ENCODE data around the gene TK1. TPM values are rescaled to one million over a fixed set of nuclear protein-coding genes. Genes with fewer than 3 reads are reported as not detected.

Gene TK1
- total and polyA plus RNA-seq, 2 donors from 2014 or later, result 9.3 to 12.7 TPM

DNA sequence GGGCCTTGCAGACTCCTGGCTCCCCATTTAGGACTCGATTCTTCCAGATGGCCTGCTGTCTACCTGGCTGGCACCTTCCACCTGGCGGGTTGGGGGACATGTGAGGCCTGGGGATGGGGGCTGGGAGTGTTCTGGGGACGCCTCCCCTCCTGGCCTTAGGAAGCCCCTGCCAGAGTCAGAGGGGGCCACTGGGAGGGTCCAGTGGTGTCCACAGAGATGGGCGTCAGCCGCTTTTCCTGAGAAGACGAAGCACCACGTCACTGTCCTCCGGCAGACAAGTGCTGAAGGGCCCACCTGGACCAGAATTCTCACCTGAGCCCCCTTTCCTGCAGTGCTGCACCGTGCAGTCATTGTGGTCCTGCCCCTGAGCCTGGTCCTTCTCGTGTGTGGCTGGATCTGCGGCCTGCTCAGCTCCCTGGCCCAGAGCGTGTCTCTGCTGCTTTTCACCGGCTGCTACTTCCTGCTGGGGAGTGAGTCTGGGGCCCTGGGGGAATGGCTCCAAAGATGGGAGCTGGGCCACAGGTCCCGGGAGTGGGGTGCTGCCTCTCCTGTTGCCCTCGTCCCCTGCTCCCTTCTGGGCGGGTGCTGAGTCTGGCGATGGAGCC lies 47.5 kb upstream of the TK1 start:
- H3K27me3 ChIP-seq (ENCODE audit: control insufficient read depth, insufficient read depth, low read length), result peaks cover 2% of the 10 kb centered on the region

DNA sequence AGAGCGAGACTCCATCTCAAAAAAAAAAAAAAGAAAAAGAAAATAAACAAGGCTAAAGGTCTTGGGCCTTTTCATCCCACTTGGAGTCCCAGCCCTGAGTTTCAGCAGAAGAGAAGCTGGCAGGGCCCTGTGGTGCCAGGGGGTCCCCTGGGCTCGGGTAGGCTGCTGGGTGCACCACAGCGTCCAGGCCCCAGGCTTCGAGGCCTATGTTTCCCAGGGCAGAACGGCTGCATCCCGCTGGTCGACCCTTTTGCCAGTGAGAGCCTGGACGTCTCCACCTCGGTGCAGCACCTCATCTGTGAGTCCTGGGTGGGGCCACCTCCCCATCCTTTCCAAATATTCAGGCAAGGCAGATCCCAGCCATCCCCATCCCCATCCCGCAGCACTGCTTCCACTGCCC lies 46.8 kb upstream of the TK1 start:
- no peaks in the 10 kb centered on the region for H3K36me3 ChIP-seq (ENCODE audit: control insufficient read depth in 2 of 3, insufficient read depth in 3 of 3, low read length in 3 of 3)
- intact Hi-C loops (cut with DNase I), result no loop called here
- H3K4me1 ChIP-seq (ENCODE audit: control insufficient read depth in 2 of 3, insufficient read depth in 2 of 3, low read depth in 1 of 3, low read length in 3 of 3), result no peaks in the 10 kb centered on the region
- peaks cover 2% of the 10 kb centered on the region for H3K27me3 ChIP-seq (ENCODE audit: control insufficient read depth, insufficient read depth, low read length)
- H3K9ac ChIP-seq (ENCODE audit: low read length in 3 of 3), result no peak overlapping the region
- no peak overlapping the region for H3K27ac ChIP-seq (ENCODE audit: low read depth in 2 of 2, low read length in 2 of 2)
- H3K9me3 ChIP-seq (ENCODE audit: control insufficient read depth in 2 of 3, insufficient read depth in 1 of 3, low read length in 3 of 3), result no peaks in the 10 kb centered on the region
- DNase-seq (no peak), FAIRE-seq (no peak)
- H3K4me3 ChIP-seq (ENCODE audit: low read length in 3 of 3), result no peak overlapping the region
- TF ChIP-seq, protein P1, sequence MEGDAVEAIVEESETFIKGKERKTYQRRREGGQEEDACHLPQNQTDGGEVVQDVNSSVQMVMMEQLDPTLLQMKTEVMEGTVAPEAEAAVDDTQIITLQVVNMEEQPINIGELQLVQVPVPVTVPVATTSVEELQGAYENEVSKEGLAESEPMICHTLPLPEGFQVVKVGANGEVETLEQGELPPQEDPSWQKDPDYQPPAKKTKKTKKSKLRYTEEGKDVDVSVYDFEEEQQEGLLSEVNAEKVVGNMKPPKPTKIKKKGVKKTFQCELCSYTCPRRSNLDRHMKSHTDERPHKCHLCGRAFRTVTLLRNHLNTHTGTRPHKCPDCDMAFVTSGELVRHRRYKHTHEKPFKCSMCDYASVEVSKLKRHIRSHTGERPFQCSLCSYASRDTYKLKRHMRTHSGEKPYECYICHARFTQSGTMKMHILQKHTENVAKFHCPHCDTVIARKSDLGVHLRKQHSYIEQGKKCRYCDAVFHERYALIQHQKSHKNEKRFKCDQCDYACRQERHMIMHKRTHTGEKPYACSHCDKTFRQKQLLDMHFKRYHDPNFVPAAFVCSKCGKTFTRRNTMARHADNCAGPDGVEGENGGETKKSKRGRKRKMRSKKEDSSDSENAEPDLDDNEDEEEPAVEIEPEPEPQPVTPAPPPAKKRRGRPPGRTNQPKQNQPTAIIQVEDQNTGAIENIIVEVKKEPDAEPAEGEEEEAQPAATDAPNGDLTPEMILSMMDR (IDR thresholded peaks at IDR 0.05; ENCODE audit: borderline replicate concordance, extremely low read depth, insufficient read depth), result no peak

More for the DNA sequence above, 47.5 kb upstream of the TK1 start:
- intact Hi-C loops (cut with DNase I), result no loop called here
- no peak overlapping the region for H3K27ac ChIP-seq (ENCODE audit: low read depth in 2 of 2, low read length in 2 of 2)
- H3K9ac ChIP-seq (ENCODE audit: low read length in 3 of 3), result no peak overlapping the region
- no peaks in the 10 kb centered on the region for H3K9me3 ChIP-seq (ENCODE audit: control insufficient read depth in 2 of 3, insufficient read depth in 1 of 3, low read length in 3 of 3)
- H3K4me3 ChIP-seq (ENCODE audit: low read length in 3 of 3), result no peak overlapping the region
- no peaks in the 10 kb centered on the region for H3K4me1 ChIP-seq (ENCODE audit: control insufficient read depth in 2 of 3, insufficient read depth in 2 of 3, low read depth in 1 of 3, low read length in 3 of 3)
- TF ChIP-seq, protein P1 (IDR thresholded peaks at IDR 0.05; ENCODE audit: borderline replicate concordance, extremely low read depth, insufficient read depth), result no peak
- no peaks in the 10 kb centered on the region for H3K36me3 ChIP-seq (ENCODE audit: control insufficient read depth in 2 of 3, insufficient read depth in 3 of 3, low read length in 3 of 3)
- DNase-seq, result peak in 1 of 5 donors; percentile 69
- FAIRE-seq, result no peak

DNA sequence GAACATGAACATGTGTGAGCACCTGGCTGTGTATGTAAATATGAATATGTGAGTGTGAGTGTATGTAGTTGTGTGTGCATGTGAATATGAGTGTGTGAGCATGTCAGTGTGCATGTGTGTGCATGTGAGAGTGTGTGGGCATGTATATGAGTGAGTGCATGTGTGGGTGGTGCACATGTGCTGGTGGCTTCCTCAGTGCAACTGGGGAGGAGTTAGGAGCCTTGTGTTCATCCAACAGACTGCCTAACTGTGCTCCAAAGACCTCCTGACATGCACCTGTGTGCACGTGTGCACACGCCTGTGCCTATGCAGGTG lies 46.0 kb upstream of the TK1 start:
- FAIRE-seq (no peak), DNase-seq (no peak)
- TF ChIP-seq, protein P1 (IDR thresholded peaks at IDR 0.05; ENCODE audit: borderline replicate concordance, extremely low read depth, insufficient read depth), result no peak
- Histone ChIP-seq H3K4me3 (ENCODE audit: low read length in 3 of 3) (no peak overlapping the region), H3K9me3 (ENCODE audit: control insufficient read depth in 2 of 3, insufficient read depth in 1 of 3, low read length in 3 of 3) (no peaks in the 10 kb centered on the region), H3K9ac (ENCODE audit: low read length in 3 of 3) (no peak overlapping the region), H3K4me1 (ENCODE audit: control insufficient read depth in 2 of 3, insufficient read depth in 2 of 3, low read depth in 1 of 3, low read length in 3 of 3) (no peaks in the 10 kb centered on the region), H3K36me3 (ENCODE audit: control insufficient read depth in 2 of 3, insufficient read depth in 3 of 3, low read length in 3 of 3) (no peaks in the 10 kb centered on the region), H3K27ac (ENCODE audit: low read depth in 2 of 2, low read length in 2 of 2) (no peak overlapping the region), H3K27me3 (ENCODE audit: control insufficient read depth, insufficient read depth, low read length) (peaks cover 2% of the 10 kb centered on the region)
- intact Hi-C loops (cut with DNase I), result no loop called here

Data from kidney (tissue), 14 donors.